ENCODE measurements around the gene NFYA. TPM values are rescaled to one million over a fixed set of nuclear protein-coding genes. Genes with fewer than 3 reads are reported as not detected.

NFYA gene
- total RNA-seq, 1 donor from 2014 or later, result 33.3 TPM

DNA sequence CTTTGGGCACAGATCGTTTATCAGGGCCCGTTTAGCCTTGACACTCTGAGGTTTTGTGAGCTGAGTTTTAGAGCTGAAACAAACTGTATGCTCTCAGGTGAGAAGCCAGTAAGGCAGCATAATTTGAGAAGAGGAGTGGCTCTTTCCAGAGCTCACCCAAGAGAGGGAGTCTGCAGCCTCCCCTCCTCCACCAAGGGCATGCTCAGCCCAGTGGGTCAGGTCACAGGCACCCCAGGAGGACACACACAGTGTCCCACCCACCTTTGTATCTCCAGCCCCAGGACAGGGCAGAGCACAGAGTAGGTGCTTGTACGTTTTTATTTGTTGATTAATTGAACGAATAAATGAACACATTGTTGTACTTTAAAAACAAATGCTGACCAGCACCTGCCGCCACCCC, 27.1 kb upstream of the NFYA start:
- intact Hi-C loops (cut with micrococcal nuclease), result no loop called here

DNA sequence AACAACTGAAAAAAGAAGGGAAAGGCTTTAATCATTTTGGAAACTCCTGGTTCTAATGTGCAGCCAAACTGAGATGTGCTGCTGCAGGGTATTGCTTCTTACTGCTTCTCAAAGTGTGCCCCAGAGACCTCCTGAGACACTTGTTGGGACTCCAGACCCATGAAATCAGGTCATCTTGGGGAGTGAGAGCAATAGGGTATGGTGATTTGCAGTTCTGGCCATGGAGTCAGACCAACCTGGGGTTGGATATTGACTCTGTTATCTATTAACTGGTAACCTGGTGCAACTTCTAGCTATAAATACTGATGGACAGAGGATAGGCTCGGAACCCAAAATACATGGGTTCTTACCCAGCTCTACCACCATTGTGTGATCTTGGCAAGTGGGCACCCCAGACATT, 26.7 kb upstream of the NFYA start:
- intact Hi-C loops (cut with micrococcal nuclease), result no loop called here

DNA sequence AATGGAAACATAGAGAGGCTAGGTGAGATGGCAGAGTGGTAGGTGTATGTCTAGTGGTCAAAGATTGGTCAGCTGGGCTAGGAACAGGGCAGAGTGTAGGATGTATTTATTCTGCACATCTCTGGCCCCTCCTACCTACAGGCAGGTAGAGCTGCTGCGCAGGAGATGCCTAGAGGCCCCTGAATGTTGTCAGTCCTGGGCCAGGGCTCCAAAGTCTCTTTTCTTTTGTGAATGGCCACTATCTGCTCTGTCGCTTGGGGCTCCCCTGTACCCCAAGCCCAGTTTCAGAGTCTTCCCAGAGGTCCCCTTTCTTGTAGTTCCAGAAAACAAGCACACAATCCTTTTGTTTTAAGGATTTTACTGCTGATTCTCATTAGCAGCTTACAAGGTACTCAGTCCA, 25.5 kb upstream of the NFYA start:
- intact Hi-C loops (cut with micrococcal nuclease), result no loop called here

DNA sequence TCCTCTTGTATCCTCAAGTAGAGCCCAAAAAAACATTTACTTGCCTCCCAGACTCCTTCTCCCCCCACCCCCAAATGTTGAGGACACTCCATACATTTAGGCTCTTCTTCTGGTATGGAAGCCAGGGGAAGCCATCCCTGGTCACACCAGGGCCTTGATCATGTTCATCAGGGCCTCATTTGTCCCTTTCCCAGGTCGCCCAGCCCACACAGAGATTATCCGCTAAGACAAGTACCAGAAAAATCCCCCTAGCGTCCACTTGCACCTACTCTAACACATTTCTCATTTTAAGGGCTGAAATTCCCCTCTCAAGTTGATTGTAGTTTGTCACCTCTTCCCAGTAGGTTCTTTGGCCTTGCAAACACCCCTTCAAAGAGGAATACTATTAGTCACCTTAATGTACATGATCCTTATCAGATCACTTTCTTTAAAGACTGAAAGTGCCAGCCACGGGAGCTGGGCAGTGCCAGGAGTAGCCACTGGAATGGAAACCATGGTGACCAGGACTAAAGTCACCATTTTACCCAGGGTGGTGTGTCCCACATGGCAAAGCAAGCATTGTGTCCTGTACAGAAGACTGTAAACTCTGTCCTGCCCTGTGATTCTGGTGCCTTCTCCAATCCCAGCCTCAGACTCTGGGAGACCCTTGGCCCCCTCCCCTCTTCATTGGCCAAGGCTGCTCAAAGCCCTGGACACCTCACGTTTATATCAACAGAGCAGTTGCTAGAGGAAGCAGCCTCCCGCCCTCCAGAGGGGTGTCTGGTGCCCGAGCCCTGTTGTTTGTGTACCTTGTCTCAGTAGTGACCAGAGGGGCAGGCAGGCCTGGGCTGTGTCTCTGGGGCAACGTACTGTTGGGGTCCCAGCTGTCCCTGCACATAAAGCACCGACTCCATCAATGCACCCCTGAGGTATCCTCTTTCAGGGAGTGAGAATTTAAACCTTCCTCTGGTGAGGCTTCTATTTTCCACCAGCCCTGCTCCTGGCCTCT, 24.7 kb upstream of the NFYA start:
- intact Hi-C loops (cut with micrococcal nuclease), result no loop called here

DNA sequence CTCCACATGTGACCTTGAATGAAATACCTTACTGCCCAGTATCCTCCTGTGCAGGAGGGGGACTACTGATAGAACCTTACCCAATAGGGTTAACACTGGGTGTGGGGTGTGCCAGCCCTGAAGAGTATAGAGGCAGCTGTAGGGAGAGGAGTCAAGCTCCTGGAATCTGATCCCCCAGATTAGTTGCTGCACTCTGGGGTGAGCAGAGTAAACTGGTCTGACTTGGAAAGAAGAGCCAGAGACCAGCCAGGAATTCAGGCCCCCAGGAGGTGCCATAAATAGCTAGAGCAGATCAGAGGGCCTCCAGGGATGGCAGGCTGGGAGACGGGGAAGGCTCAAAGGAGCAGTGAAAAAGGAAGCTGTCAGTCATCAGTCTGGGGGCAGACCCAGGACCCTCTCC, 23.3 kb upstream of the NFYA start:
- intact Hi-C loops (cut with micrococcal nuclease), result no loop called here

DNA sequence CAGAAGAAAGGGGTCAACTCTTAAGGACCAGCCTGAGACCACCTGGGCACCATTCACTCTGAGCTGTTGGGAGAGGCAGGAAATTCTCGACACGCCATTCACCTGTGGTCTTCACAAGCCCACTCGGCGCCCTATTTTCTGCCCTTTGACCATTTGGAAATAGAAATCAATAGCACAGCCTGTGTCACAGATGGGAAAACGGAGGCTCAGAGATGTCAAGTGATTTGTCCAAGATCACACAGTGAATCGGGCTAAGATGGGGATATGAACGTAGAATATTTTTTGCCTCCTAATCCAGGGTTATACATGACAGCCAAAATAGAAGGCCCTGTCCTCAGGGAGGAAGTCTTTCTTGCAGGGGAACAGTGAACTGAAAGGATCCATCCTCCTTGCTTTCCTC, 22.8 kb upstream of the NFYA start:
- intact Hi-C loops (cut with micrococcal nuclease), result no loop called here

DNA sequence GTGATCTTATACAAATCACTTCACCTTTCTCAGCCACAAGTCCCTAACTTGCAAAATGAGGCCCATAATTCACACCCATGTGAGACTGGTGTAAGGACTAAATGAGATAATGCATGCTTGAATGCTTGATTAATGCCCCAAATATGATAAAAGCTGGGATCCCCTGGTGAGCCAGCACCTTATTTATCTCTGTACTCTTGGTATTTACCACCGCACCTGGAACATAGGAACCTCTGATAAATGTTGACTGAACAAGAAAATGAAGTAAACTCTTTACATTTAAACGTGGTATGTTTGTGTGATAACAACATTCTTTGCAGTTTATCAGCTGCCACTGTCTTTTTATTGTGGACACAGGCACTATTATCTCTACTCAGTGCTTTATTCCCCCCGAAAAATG, 22.2 kb upstream of the NFYA start:
- intact Hi-C loops (cut with micrococcal nuclease), result no loop called here

DNA sequence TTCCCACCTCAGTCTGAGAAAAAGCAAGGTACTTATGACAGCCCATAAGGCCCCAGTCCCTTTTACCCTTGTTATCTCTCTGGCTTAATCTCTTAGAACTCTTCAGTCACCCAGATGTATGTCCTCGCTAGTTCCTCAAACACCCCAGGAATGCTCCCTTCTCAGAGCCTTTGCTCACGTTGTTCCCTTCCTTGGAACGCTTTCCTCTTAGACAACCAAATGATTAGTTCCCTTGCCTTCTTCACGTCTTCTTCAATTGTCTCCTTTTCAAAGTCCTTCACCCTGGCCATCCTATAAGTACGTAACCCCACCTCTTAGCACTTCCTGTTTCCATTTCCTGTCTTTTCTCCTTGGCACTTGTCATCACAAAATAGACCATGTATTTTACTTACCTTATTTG, 20.9 kb upstream of the NFYA start:
- intact Hi-C loops (cut with micrococcal nuclease), result no loop called here

DNA sequence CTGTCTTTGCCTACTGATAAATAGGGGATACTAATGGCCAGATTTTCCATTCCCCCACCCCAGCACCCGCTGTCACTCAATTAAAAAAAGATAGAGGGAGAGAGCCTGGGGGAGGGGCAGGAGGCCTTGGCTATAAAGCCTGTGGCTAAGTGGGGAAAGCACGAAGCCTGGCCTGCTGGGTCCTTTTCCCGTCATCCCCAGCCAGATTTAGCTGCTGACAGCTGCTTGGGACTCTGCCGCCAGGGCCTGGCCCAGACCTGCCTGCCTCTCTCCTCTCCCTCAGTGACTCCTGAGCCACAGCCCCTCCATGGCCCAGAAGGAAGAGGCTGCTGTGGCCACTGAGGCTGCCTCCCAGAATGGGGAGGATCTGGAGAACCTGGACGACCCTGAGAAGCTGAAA, 19.7 kb upstream of the NFYA start, which contains the start of gene APOBEC2:
TSS of gene APOBEC2 (plus strand) at position 162 of the 400 bp plus-strand sequence. CDS start at position 308, 146 bp downstream.
- intact Hi-C loops (cut with micrococcal nuclease), result no loop called here

DNA sequence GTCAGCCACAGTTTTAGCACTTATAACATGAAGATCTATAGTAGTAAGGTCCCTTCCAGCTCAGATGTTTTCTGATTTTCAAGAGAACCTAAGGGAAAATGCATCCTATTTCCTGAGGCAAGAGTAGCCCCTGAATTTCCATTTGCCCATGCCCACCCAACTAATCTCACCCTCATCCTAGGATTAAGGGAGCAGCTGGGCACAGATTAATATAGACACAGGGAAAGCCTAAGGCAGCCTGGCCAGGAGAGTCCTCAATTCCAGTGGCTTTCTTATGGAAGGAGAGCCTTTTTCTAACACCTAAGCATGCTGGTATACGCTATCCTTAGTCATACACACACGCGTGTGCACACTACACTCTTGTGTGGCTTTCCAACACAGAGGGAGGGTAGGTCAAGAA, 18.3 kb upstream of the NFYA start:
- intact Hi-C loops (cut with micrococcal nuclease), result no loop called here

DNA sequence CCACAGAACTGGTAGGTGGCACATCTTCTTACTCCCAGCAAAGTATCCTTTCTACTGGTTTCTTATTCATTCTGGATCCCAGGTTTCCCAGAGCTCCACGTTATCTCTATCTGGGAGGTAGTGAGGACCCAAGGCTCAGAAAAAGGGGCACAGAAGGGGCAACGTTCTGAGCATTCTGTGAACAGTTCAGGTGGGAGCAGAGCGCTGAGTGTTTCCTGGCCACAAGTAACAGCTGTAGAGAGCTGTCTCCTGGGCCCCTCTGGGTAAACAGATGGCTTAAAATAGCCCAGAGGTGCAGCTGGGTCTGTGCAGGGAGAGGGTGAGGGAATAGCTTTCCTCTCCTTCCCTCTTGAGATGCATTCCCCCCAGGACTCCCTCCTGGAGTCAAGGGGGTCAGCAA, 17.6 kb upstream of the NFYA start:
- intact Hi-C loops (cut with micrococcal nuclease), result no loop called here

DNA sequence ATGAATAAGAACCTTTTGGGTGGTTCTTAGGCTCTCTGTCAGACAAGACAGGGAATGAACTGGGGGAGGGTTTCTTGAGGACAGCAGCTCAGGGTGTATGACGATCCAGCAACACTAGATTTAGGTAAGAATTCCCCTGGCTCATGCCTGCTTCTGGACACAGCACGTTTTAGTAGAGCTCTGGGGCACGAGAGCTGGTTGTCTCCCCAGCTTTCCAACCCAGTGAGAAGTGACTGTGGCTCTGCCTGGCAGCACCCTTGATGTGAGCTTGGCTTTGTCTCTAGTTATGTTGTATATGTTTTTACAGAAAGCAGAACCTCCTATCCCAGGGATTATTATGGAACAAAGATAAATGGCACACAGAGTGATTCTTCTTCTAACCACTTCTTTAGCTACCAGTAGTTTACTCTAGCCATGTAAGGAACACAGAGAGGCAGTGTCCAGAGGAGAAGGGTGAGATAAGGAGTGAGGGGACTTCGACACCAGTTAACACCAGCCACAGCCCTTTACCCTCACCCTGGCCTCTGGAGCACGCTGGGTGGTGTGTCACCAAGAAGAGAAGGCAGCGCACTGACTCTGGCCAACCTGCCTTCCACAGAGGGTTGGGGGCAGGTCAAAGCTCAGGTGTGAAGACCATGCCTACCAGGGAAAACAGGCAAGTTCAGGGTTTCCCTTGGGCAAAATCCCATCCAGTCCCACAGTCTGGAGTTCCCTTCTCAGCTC, 15.8 kb upstream of the NFYA start:
- intact Hi-C loops (cut with micrococcal nuclease), result no loop called here

DNA sequence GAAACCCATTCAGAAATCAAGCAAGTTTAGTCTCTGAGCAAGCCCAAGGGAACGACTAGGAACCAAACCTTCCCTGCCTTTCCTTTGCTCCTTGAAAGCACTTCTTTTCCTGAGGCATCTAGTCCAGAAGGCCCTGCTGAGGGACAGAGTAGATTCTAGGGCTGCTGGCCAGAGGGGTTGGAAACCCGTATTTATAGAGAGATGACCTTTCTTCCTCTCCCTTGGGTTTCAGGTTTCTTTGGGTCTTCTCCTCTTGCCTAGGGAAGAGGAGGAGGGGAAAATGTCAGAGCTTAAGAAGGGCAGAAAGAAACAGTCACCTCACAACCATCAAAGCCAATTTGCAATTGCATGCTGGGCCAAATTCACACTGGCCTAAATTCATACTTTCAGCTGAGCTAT, 14.0 kb upstream of the NFYA start:
- intact Hi-C loops (cut with micrococcal nuclease), result no loop called here

DNA sequence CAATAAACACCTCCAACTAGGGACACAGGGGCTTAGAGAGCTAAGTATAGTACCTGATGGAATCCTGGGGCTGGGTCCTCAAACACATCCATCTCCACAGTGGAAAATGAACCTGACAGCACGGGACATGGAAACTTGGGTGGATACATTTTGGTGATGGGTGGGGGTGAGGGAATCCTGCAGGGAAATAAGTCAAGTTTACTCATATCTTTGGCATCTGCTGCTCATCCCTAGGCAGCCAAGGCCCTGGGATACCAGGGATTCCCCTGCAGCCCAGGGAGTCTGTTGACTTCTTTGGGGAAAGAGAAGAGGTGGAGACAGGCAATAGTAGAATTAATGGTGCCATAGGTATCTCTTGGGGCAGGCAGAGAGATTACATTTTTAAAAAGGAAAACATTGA, 13.2 kb upstream of the NFYA start:
- intact Hi-C loops (cut with micrococcal nuclease), result no loop called here

DNA sequence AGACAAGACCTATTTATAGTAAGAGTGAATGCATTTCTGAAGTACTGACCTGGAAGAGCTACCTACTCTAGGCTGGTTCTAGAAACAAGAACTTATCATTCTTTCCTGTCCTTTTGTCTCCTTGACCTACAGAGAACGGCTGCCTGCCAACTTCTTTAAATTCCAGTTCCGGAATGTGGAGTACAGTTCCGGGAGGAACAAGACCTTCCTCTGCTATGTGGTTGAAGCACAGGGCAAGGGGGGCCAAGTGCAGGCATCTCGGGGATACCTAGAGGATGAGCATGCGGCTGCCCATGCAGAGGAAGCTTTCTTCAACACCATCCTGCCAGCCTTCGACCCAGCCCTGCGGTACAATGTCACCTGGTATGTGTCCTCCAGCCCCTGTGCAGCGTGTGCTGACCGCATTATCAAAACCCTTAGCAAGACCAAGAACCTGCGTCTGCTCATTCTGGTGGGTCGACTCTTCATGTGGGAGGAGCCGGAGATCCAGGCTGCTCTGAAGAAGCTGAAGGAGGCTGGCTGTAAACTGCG, 11.5 kb upstream of the NFYA start:
- intact Hi-C loops (cut with micrococcal nuclease), result no loop called here

DNA sequence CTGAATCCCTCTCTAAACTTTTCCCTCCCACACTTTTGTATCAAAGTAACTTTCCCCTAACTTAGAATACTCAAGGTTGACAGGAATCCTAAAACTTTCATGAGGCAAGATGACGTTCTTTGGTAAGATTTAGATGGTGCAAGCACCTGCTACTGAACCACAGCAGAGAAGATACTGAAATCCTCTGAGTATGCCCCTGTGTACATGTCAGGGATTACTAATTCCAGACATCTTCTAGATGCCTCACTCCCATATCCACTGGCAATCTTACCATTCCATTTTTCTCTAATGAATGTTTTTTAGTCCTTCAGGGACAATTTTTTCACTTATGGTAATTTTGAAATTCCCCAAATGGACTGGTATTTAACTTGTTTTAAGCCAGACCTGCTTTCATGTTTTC, 10.7 kb upstream of the NFYA start:
- intact Hi-C loops (cut with micrococcal nuclease), result no loop called here

DNA sequence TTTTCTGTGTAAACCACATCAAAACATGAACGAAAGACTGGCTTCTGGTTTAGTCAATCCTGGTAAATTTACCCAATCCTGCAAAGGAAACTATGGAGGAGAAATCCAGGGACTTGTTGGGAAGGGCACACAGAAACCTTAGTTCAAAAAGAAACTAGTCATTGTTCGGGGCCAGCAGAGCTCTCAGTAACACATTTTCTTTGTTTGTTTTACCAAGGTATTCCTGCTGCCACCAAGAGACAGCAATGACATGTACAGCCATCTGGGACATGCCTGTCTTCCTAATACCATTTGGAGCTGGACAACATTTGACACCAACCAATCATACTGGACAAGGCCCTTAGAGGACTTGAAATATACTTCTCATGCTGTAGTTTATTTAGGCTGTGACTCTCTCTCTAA, 8.9 kb upstream of the NFYA start:
- intact Hi-C loops (cut with micrococcal nuclease), result no loop called here

DNA sequence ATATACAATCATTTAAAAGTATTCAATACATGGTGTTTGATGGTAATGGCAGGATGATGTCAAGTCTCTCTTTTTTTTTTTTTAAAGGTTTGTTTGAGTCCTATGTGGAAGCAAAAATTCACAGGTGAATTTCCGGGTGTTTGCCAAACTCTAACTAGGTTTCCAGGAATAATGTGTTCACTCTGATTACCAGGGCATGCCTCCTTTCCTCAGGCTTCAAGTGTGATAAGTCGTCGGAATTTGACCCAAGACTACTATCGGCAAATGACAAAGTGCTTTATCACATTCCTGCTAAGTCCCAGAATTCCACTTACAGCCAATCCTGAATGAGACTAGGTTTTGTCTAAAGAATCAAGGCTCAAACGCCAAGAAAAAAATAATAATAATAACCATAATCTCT, 7.9 kb upstream of the NFYA start:
- intact Hi-C loops (cut with micrococcal nuclease), result no loop called here

DNA sequence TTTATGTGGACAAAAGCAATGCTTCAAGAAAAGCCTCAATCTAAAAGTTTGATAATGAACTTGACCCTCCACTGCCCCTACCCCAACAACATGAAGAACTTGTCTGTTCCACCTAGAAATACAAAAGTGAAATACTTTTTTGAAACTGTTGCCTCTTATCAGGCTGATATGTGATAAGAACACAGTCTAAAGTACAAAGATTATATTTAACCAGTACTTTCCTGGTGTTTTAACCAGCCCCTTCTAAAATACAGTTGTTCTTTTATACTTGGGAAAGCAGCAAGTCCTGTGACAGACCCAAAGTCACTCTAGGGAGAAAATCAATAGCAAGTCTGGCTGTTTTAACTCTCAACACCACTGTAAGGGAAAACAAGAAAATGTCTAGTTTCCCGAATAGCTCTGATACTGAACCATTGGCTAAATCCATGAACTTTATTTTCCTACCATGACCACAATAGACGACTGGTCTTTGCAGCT, 7.2 kb upstream of the NFYA start:
- intact Hi-C loops (cut with micrococcal nuclease), result no loop called here

DNA sequence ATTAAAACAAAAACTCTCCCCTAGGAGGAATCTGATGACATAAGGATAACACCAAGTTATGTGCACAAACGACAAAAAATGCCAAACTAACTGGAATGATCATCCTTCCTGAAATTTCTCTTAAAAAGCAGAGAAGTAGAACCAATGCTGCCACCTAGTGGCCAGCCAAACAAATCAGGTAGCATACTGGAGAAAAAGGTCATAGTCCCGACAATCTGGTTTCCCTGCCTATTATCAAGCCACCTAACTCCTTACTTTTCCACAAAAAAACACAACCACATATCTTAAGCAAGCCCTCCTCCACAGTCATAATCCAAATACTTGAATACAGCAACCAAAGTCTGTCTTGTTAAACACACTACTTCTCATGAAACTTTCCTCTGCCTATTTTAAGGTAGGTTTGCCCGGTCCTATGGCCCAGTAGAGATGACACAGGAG, 5.9 kb upstream of the NFYA start:
- intact Hi-C loops (cut with micrococcal nuclease), result loop anchor here (1.0 kb wide), 3 partner anchors 28 to 61 kb away; partner anchors contain the start of gene UNC5CL

DNA sequence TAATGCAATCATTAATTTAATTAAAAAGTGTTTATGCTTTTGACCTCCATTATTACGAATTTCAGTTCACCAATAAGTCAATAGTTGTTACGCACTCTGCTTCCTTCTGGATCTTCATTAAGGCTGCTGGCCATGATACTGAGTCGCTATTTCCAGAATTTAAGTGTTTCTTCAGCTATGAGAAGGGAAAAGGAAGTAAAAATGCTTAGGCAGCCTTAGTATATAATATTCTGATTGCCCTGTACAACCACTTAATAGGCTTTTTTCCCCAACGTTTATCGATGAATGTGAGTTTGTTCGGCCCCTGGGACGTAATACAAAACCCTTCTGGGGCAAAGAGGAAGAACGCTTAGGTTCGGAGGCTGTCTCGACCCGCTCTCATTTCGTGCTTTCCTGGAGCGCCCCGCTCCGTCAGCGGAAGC, 1.3 kb upstream of the NFYA start:
- intact Hi-C loops (cut with micrococcal nuclease), result loop anchor here (1.0 to 10.0 kb wide), 7 partner anchors 65 to 1844 kb away; partner anchors contain the start of genes KCNK5, MRPS10 and UBR2

All from T-helper 1 cell treated with Interleukin-12 subunit alpha and Interleukin-12 subunit beta and Interleukin-4 antibody, amounts not matched to agents 30 ng/mL and 1 ng/mL, for 36 hours (primary cell).